ENCODE measurements around the gene ABCG2. TPM values are rescaled to one million over a fixed set of nuclear protein-coding genes. Genes with fewer than 3 reads are reported as not detected.

The ABCG2 gene
- total RNA-seq, 2 experiments from 2014 or later: 0.35 to 0.55 TPM

- CTCF ChIA-PET: interaction anchor here (0.6 to 1.0 kb wide), 2 partner anchors 10 to 872 kb away, joined by 5 to 8 read pairs; no protein-coding TSS in a partner anchor
- no peaks in the 10 kb centered on the region for H3K27me3 Mint-ChIP-seq (ENCODE audit: low read depth)
These were observed 30.4 kb upstream of the ABCG2 start for GRCh38 chr4:88188738-88189417.

GRCh38 chr4:88187766-88188165 is 29.3 kb upstream of the ABCG2 start:
- H3K4me3 Mint-ChIP-seq: no peak overlapping the region
- H3K27me3 Mint-ChIP-seq (ENCODE audit: low read depth): no peaks in the 10 kb centered on the region
- H3K4me1 Mint-ChIP-seq (ENCODE audit: low read depth): peaks cover 9% of the 10 kb centered on the region
- intact Hi-C loops (cut with micrococcal nuclease): no loop called here
- H3K36me3 Mint-ChIP-seq (ENCODE audit: low read depth): no peaks in the 10 kb centered on the region
- CTCF ChIA-PET: interaction anchor here (1.0 kb wide), 1 partner anchor 11 kb away, joined by 5 read pairs; no protein-coding TSS in a partner anchor
- no peak overlapping the region for H3K27ac Mint-ChIP-seq
- DNase-seq: no peak
- H3K9me3 Mint-ChIP-seq: no peaks in the 10 kb centered on the region

More at GRCh38 chr4:88188738-88189417, 30.4 kb upstream of the ABCG2 start:
- no peak overlapping the region for H3K4me3 Mint-ChIP-seq
- no peaks in the 10 kb centered on the region for H3K9me3 Mint-ChIP-seq
- peak; percentile 12 for DNase-seq
- H3K4me1 Mint-ChIP-seq (ENCODE audit: low read depth): peaks cover 6% of the 10 kb centered on the region
- no peaks in the 10 kb centered on the region for H3K36me3 Mint-ChIP-seq (ENCODE audit: low read depth)
- intact Hi-C loops (cut with micrococcal nuclease): no loop called here
- H3K27ac Mint-ChIP-seq: no peak overlapping the region

GRCh38 chr4:88185906-88186305 is 27.5 kb upstream of the ABCG2 start:
- H3K27ac Mint-ChIP-seq: no peak overlapping the region
- no peaks in the 10 kb centered on the region for H3K36me3 Mint-ChIP-seq (ENCODE audit: low read depth)
- no peak overlapping the region for H3K4me3 Mint-ChIP-seq
- H3K9me3 Mint-ChIP-seq: no peaks in the 10 kb centered on the region
- no peak for DNase-seq
- intact Hi-C loops (cut with micrococcal nuclease): no loop called here
- H3K27me3 Mint-ChIP-seq (ENCODE audit: low read depth): no peaks in the 10 kb centered on the region
- CTCF ChIA-PET: interaction anchor here (1.2 kb wide), 1 partner anchor 13 kb away, joined by 4 read pairs; no protein-coding TSS in a partner anchor
- peaks cover 9% of the 10 kb centered on the region for H3K4me1 Mint-ChIP-seq (ENCODE audit: low read depth)

- Mint-ChIP-seq H3K27ac (no peak overlapping the region), H3K4me3 (no peak overlapping the region), H3K36me3 (ENCODE audit: low read depth) (peaks cover 2% of the 10 kb centered on the region), H3K9me3 (peaks cover 5% of the 10 kb centered on the region), H3K27me3 (ENCODE audit: low read depth) (peaks cover 6% of the 10 kb centered on the region), H3K4me1 (ENCODE audit: low read depth) (peaks cover 3% of the 10 kb centered on the region)
- intact Hi-C loops (cut with micrococcal nuclease): no loop called here
- no peak for DNase-seq
- CTCF ChIA-PET: no interaction called here
These were observed 20.8 kb upstream of the ABCG2 start for GRCh38 chr4:88179261-88179660.

- Mint-ChIP-seq H3K4me1 (ENCODE audit: low read depth) (peaks cover 3% of the 10 kb centered on the region), H3K4me3 (no peak overlapping the region), H3K36me3 (ENCODE audit: low read depth) (peaks cover 2% of the 10 kb centered on the region), H3K27ac (no peak overlapping the region), H3K9me3 (peaks cover 5% of the 10 kb centered on the region), H3K27me3 (ENCODE audit: low read depth) (peaks cover 6% of the 10 kb centered on the region)
- no peak for DNase-seq
- CTCF ChIA-PET: interaction anchor here (0.7 kb wide), 1 partner anchor 146 kb away, joined by 5 read pairs; no protein-coding TSS in a partner anchor
- intact Hi-C loops (cut with micrococcal nuclease): no loop called here
These were observed 20.3 kb upstream of the ABCG2 start for GRCh38 chr4:88178626-88179231.

- Mint-ChIP-seq H3K9me3 (peaks cover 5% of the 10 kb centered on the region), H3K36me3 (ENCODE audit: low read depth) (peaks cover 2% of the 10 kb centered on the region), H3K27ac (no peak overlapping the region), H3K27me3 (ENCODE audit: low read depth) (peaks cover 6% of the 10 kb centered on the region), H3K4me3 (no peak overlapping the region), H3K4me1 (ENCODE audit: low read depth) (peaks cover under 1% of the 10 kb centered on the region)
- intact Hi-C loops (cut with micrococcal nuclease): no loop called here
- no peak for DNase-seq
- CTCF ChIA-PET: interaction anchor here (0.7 kb wide), 1 partner anchor 145 kb away, joined by 5 read pairs; no protein-coding TSS in a partner anchor
These were observed 19.7 kb upstream of the ABCG2 start for GRCh38 chr4:88177983-88178625.

GRCh38 chr4:88172987-88173386 is 14.5 kb upstream of the ABCG2 start:
- Mint-ChIP-seq H3K36me3 (ENCODE audit: low read depth) (no peaks in the 10 kb centered on the region), H3K4me1 (ENCODE audit: low read depth) (no peaks in the 10 kb centered on the region), H3K4me3 (no peak overlapping the region), H3K9me3 (no peaks in the 10 kb centered on the region), H3K27me3 (ENCODE audit: low read depth) (no peaks in the 10 kb centered on the region), H3K27ac (no peak overlapping the region)
- CTCF ChIA-PET: interaction anchor here (0.7 to 1.2 kb wide), 3 partner anchors 13 to 140 kb away, joined by 4 to 5 read pairs (median 4); no protein-coding TSS in a partner anchor
- intact Hi-C loops (cut with micrococcal nuclease): no loop called here
- no peak for DNase-seq

GRCh38 chr4:88171206-88171605 is 12.8 kb upstream of the ABCG2 start:
- no peak overlapping the region for H3K27ac Mint-ChIP-seq
- no peaks in the 10 kb centered on the region for H3K27me3 Mint-ChIP-seq (ENCODE audit: low read depth)
- no peak overlapping the region for H3K4me3 Mint-ChIP-seq
- no peak for DNase-seq
- no peaks in the 10 kb centered on the region for H3K9me3 Mint-ChIP-seq
- H3K4me1 Mint-ChIP-seq (ENCODE audit: low read depth): no peaks in the 10 kb centered on the region
- CTCF ChIA-PET: interaction anchor here (0.6 to 0.7 kb wide), 2 partner anchors 11 to 24 kb away, joined by 3 read pairs; no protein-coding TSS in a partner anchor
- intact Hi-C loops (cut with micrococcal nuclease): no loop called here
- H3K36me3 Mint-ChIP-seq (ENCODE audit: low read depth): no peaks in the 10 kb centered on the region

GRCh38 chr4:88169298-88169697 is 10.9 kb upstream of the ABCG2 start:
- intact Hi-C loops (cut with micrococcal nuclease): no loop called here
- CTCF ChIA-PET: no interaction called here

GRCh38 chr4:88166608-88167007 is 8.2 kb upstream of the ABCG2 start:
- no peak for DNase-seq
- no peak overlapping the region for H3K27ac Mint-ChIP-seq
- no peaks in the 10 kb centered on the region for H3K27me3 Mint-ChIP-seq (ENCODE audit: low read depth)
- H3K4me3 Mint-ChIP-seq: no peak overlapping the region
- H3K9me3 Mint-ChIP-seq: peaks cover 2% of the 10 kb centered on the region
- CTCF ChIA-PET: interaction anchor here (0.6 kb wide), 1 partner anchor 133 kb away, joined by 3 read pairs; no protein-coding TSS in a partner anchor
- intact Hi-C loops (cut with micrococcal nuclease): no loop called here
- no peaks in the 10 kb centered on the region for H3K4me1 Mint-ChIP-seq (ENCODE audit: low read depth)
- H3K36me3 Mint-ChIP-seq (ENCODE audit: low read depth): no peaks in the 10 kb centered on the region

More at GRCh38 chr4:88169298-88169697, 10.9 kb upstream of the ABCG2 start:
- Mint-ChIP-seq H3K4me3 (no peak overlapping the region), H3K4me1 (ENCODE audit: low read depth) (no peaks in the 10 kb centered on the region), H3K9me3 (peaks cover 2% of the 10 kb centered on the region), H3K27me3 (ENCODE audit: low read depth) (no peaks in the 10 kb centered on the region), H3K27ac (no peak overlapping the region), H3K36me3 (ENCODE audit: low read depth) (no peaks in the 10 kb centered on the region)
- DNase-seq: no peak

GRCh38 chr4:88163336-88163735 is 4.9 kb upstream of the ABCG2 start:
- CTCF ChIA-PET: interaction anchor here (0.8 kb wide), 1 partner anchor 130 kb away, joined by 3 read pairs; no protein-coding TSS in a partner anchor
- H3K36me3 Mint-ChIP-seq (ENCODE audit: low read depth): no peaks in the 10 kb centered on the region
- intact Hi-C loops (cut with micrococcal nuclease): no loop called here
- no peak overlapping the region for H3K27ac Mint-ChIP-seq
- no peak for DNase-seq
- H3K27me3 Mint-ChIP-seq (ENCODE audit: low read depth): peaks cover 6% of the 10 kb centered on the region
- H3K4me1 Mint-ChIP-seq (ENCODE audit: low read depth): peaks cover 6% of the 10 kb centered on the region
- H3K4me3 Mint-ChIP-seq: no peak overlapping the region
- peaks cover 2% of the 10 kb centered on the region for H3K9me3 Mint-ChIP-seq

- Mint-ChIP-seq H3K27ac (no peak overlapping the region), H3K9me3 (peaks cover 2% of the 10 kb centered on the region), H3K27me3 (ENCODE audit: low read depth) (peaks cover 13% of the 10 kb centered on the region), H3K4me3 (no peak overlapping the region), H3K4me1 (ENCODE audit: low read depth) (peaks cover 12% of the 10 kb centered on the region), H3K36me3 (ENCODE audit: low read depth) (no peaks in the 10 kb centered on the region)
- DNase-seq: no peak
- CTCF ChIA-PET: interaction anchor here (0.8 kb wide), 1 partner anchor 130 kb away, joined by 3 read pairs; no protein-coding TSS in a partner anchor
- intact Hi-C loops (cut with micrococcal nuclease): no loop called here
These were observed 4.2 kb upstream of the ABCG2 start for GRCh38 chr4:88162626-88163025.
